A673 (cell line): Measurements from ENCODE around the gene BTBD16. TPM values are rescaled to one million over a fixed set of nuclear protein-coding genes. Genes with fewer than 3 reads are reported as not detected.

ENCODE experiments used
- BruUV-seq: library from RNA; stranded (reverse); fragments of 400-500 nt; replicated peaks from 2 replicates; lab custom pipeline; 2021; lab: Mats Ljungman, UMichigan
- CTCF ChIA-PET: fragments of 300-600 bp; sonication (Branson Sonifier 250); formaldehyde crosslinking; loops from one replicate; lab custom pipeline; 2022; ENCODE audit warnings: antibody characterized with exemption; lab: Charles Lee
- POLR2A ChIA-PET: fragments of 300-600 bp; sonication (Branson Sonifier 250); formaldehyde crosslinking; loops from one replicate; lab custom pipeline; 2022; ENCODE audit warnings: antibody characterized with exemption; ENCODE audit not compliant: low non-redundant PET; lab: Charles Lee
- DNase-seq: peaks from one replicate; pipeline ENCODE4 v3.0.0-alpha.2; 2015; ENCODE audit warnings: low spot score
- H3K27ac ChIP-seq: fragments of 200-600 bp; sonication (generic); 2 replicates; pipeline ENCODE4 v1.5.1; 2016; ENCODE audit warnings: mixed run types, low read depth, mild to moderate bottlenecking, mixed read lengths, antibody characterized with exemption, low read length; ENCODE audit not compliant: poor library complexity, severe bottlenecking
- H3K27me3 ChIP-seq: fragments of 200-600 bp; sonication (generic); replicated peaks from 2 replicates; pipeline ENCODE4 v1.6.1; 2017; ENCODE audit warnings: mixed run types, low read depth, mild to moderate bottlenecking, mixed read lengths, antibody characterized with exemption, low read length; ENCODE audit not compliant: insufficient read depth, poor library complexity
- H3K36me3 ChIP-seq: fragments of 200-600 bp; sonication (generic); 2 replicates; pipeline ENCODE4 v1.6.1; 2016; ENCODE audit warnings: mixed run types, mild to moderate bottlenecking, mixed read lengths, antibody characterized with exemption, low read length; ENCODE audit not compliant: insufficient read depth, poor library complexity, severe bottlenecking
- H3K4me1 ChIP-seq: fragments of 200-600 bp; sonication (generic); 2 replicates; pipeline ENCODE4 v1.6.1; 2017; ENCODE audit warnings: mixed run types, mild to moderate bottlenecking, mixed read lengths, antibody characterized with exemption, low read length; ENCODE audit not compliant: insufficient read depth, poor library complexity, severe bottlenecking
- H3K4me3 ChIP-seq: fragments of 200-600 bp; sonication (generic); 2 replicates; pipeline ENCODE4 v1.5.1; 2016; ENCODE audit warnings: low read depth, mixed run types, mild to moderate bottlenecking, mixed read lengths, low read length; ENCODE audit not compliant: poor library complexity, severe bottlenecking
- H3K9me3 ChIP-seq: fragments of 200-600 bp; sonication (generic); 2 replicates; pipeline ENCODE4 v1.6.1; 2016; ENCODE audit warnings: mixed run types, low read depth, mild to moderate bottlenecking, mixed read lengths, antibody characterized with exemption, low read length; ENCODE audit not compliant: poor library complexity, severe bottlenecking
- EZH2 ChIP-seq: fragments of 200-600 bp; sonication (generic); IDR thresholded peaks from 2 replicates; pipeline ENCODE4 v1.6.1; 2017; ENCODE audit warnings: borderline replicate concordance, low read depth, mild to moderate bottlenecking, mixed read lengths, antibody characterized with exemption, low read length; ENCODE audit not compliant: poor library complexity, severe bottlenecking
- intact Hi-C: fragments of 100-400 bp; cut with micrococcal nuclease; formaldehyde crosslinking; loops from one replicate; pipeline ENCODE4 v1.10.0; 2022; ENCODE audit not compliant: unreplicated experiment
- total RNA-seq: library from RNA; stranded (reverse); gene quantifications from 2 replicates; pipeline ENCODE4 v1.2.3, GENCODE V29; 2021
- TF ChIP-seq, protein P1 (sequence below): fragments of 300-800, 200-600 bp; sonication (generic); conservative IDR thresholded peaks from 2 replicates; pipeline ENCODE4 v1.5.1; 2017; ENCODE audit warnings: low read depth, mild to moderate bottlenecking, antibody characterized with exemption, low read length, moderate library complexity, mixed read lengths

Gene BTBD16
- total RNA-seq, 1 experiment from 2014 or later: not detected

DNA sequence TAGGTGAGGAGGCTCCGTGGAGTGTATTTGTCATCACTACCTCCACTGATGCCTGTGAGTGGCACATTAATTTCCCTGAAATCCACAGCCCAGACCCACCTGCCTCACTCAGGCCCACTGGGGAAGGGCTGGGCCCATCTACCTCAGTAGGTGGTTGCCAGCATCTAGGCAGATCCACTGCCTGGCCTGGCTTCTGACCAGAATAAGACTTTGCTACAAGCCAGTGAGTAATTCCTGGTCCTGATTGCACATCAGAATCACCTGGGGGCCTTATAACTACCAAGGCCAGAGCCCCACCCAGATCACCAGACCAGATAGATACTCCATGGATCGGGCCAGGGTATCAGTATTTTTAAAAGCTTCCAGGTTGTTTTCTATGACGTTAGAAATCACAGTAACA lies 65.9 kb downstream of the BTBD16 start:
- peaks cover 17% of the 10 kb centered on the region for H3K27me3 ChIP-seq
- no peak overlapping the region for H3K27ac ChIP-seq
- intact Hi-C loops: no loop called here
- POLR2A ChIA-PET: no interaction called here
- no peak for DNase-seq
- CTCF ChIA-PET: no interaction called here
- H3K4me3 ChIP-seq: no peak overlapping the region
- no peaks in the 10 kb centered on the region for H3K9me3 ChIP-seq
- no peak for TF ChIP-seq EZH2
- TF ChIP-seq, protein P1, sequence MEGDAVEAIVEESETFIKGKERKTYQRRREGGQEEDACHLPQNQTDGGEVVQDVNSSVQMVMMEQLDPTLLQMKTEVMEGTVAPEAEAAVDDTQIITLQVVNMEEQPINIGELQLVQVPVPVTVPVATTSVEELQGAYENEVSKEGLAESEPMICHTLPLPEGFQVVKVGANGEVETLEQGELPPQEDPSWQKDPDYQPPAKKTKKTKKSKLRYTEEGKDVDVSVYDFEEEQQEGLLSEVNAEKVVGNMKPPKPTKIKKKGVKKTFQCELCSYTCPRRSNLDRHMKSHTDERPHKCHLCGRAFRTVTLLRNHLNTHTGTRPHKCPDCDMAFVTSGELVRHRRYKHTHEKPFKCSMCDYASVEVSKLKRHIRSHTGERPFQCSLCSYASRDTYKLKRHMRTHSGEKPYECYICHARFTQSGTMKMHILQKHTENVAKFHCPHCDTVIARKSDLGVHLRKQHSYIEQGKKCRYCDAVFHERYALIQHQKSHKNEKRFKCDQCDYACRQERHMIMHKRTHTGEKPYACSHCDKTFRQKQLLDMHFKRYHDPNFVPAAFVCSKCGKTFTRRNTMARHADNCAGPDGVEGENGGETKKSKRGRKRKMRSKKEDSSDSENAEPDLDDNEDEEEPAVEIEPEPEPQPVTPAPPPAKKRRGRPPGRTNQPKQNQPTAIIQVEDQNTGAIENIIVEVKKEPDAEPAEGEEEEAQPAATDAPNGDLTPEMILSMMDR: no peak
- BruUV-seq: no TSS peak
- no peaks in the 10 kb centered on the region for H3K36me3 ChIP-seq
- no peaks in the 10 kb centered on the region for H3K4me1 ChIP-seq

DNA sequence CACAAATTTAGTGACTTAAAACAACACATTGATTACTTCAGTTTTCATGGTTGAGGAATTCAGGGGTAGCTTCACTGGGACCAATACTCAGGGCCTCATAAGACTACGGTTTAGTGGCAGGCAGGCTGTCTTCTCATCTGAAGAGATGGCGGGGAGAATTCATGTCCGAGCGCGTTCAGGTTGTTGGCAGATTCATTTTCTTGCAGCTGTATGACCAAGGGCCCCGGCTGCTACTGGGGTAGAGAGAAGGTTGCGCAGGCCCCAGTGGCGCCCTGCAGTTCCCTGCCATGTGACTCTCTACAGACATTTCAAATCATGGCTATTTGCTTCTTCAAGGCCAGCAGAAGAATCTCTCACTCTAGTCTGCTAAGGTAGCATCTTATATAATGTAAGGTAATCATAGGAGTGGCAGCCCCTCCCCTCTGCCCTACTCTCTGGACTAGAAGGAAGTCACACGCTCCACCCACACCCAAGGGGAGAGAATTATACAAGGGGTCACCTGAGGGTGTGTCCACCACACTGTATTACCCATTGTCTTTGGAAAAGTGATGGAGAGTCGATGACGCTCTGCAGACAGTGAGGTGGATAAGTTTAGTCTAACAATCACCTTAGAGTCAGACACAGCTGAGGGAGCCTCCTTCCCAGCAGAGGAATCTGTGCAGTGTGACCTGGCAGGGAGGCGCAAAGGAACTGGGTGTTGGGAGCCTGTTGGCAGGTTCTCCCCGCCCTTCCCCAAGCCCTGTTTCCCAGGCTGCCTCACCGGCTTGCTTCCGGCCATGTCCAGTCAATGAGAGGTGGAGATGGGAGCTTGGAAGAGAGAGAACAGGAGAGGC lies 67.7 kb downstream of the BTBD16 start:
- H3K4me1 ChIP-seq: no peaks in the 10 kb centered on the region
- POLR2A ChIA-PET: no interaction called here
- intact Hi-C loops: no loop called here
- no peak for DNase-seq
- no peaks in the 10 kb centered on the region for H3K36me3 ChIP-seq
- TF ChIP-seq, protein P1: no peak
- TF ChIP-seq EZH2: no peak
- peaks cover under 1% of the 10 kb centered on the region for H3K27me3 ChIP-seq
- CTCF ChIA-PET: no interaction called here
- no peak overlapping the region for H3K4me3 ChIP-seq
- no peaks in the 10 kb centered on the region for H3K9me3 ChIP-seq
- no peak overlapping the region for H3K27ac ChIP-seq
- BruUV-seq: no TSS peak

DNA sequence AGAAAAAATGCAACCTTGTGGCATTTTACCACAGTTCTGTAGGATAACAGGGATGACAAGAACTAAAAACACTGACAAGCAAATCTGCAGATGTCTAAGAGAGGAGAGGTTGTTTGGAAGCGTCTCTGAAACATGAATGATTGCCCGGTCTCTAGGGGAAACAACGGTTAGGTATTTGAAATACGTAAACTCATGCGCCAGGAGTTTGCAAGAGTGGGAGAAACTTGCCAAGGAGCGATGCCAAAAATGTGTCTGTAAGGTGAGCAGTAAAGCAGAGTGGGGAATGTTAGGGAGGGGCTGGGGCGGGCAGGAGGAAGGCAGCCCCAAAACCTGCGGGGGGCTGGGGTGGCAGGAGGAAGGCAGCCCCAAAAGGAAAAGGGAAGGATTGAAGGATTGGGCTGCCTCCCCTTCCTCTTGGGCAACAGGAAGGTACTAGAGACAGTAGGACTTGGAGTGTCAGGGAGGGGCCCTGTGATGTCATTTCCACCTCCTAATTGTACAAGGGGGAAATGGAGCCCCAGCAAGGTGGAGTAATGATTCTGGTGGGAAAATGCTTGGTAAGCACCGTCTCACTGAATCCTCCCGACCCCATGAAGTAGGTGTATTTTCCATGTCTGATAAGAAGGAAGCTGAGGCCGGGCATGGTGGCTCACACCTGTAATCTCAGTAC lies 70.2 kb downstream of the BTBD16 start:
- DNase-seq: no peak
- ChIA-PET POLR2A (no interaction called here), CTCF (no interaction called here)

More for the DNA sequence above, 70.2 kb downstream of the BTBD16 start:
- Histone ChIP-seq H3K9me3 (no peaks in the 10 kb centered on the region), H3K27ac (no peak overlapping the region), H3K4me1 (no peaks in the 10 kb centered on the region), H3K27me3 (no peaks in the 10 kb centered on the region), H3K4me3 (no peak overlapping the region), H3K36me3 (no peaks in the 10 kb centered on the region)
- no TSS peak for BruUV-seq
- intact Hi-C loops: no loop called here
- TF ChIP-seq EZH2: no peak
- TF ChIP-seq, protein P1: no peak
